CD4-positive, alpha-beta T cell treated with Interleukin-10 for 1 hour (primary cell): Measurements from ENCODE around the gene RRAD.
A peak's percentile ranks its signal among the peaks of the same experiment; 100 is the strongest.
"Not testable (repeated sequence)": the region's sequence is repeated elsewhere in the genome, so short reads cannot be mapped to it uniquely, and the experiment has no call there.

Experiments used
- DNase-seq: peaks from one replicate; pipeline ENCODE4 v3.0.0-alpha.2; 2020

Gene RRAD

GRCh38 chr16:66950437-66950836 lies 25.1 kb upstream of the RRAD start:
- DNase-seq, result no peak

- DNase-seq, result no peak
These were observed 24.1 kb upstream of the RRAD start for GRCh38 chr16:66949472-66949871.

GRCh38 chr16:66948837-66949225 lies 23.5 kb upstream of the RRAD start:
- DNase-seq, result no peak

- no peak for DNase-seq
These were observed 22.9 kb upstream of the RRAD start for GRCh38 chr16:66948134-66948836.

- DNase-seq, result peak; percentile 88
These were observed 22.1 kb upstream of the RRAD start for GRCh38 chr16:66947302-66948065.

- no peak for DNase-seq
These were observed 21.6 kb upstream of the RRAD start for GRCh38 chr16:66946974-66947301.

- DNase-seq, result no peak
These were observed 21.2 kb upstream of the RRAD start for GRCh38 chr16:66946541-66946940.

GRCh38 chr16:66945939-66946338 lies 20.6 kb upstream of the RRAD start:
- DNase-seq, result no peak

GRCh38 chr16:66944971-66945370 lies 19.6 kb upstream of the RRAD start:
- DNase-seq, result not testable (repeated sequence)

- DNase-seq, result no peak
These were observed 18.7 kb upstream of the RRAD start for GRCh38 chr16:66944054-66944441.

GRCh38 chr16:66943426-66944053 lies 18.2 kb upstream of the RRAD start:
- DNase-seq, result no peak

- DNase-seq, result no peak
These were observed 17.6 kb upstream of the RRAD start for GRCh38 chr16:66942981-66943380.

- DNase-seq, result no peak
These were observed 14.9 kb upstream of the RRAD start for GRCh38 chr16:66940236-66940635.

- DNase-seq, result no peak
These were observed 14.0 kb upstream of the RRAD start for GRCh38 chr16:66939366-66939765.

GRCh38 chr16:66937725-66938337 lies 12.5 kb upstream of the RRAD start:
- DNase-seq, result no peak

- DNase-seq, result no peak
These were observed 11.7 kb upstream of the RRAD start for GRCh38 chr16:66936889-66937554.

GRCh38 chr16:66936462-66936861 lies 11.1 kb upstream of the RRAD start:
- DNase-seq, result no peak

- DNase-seq, result no peak
These were observed 10.1 kb upstream of the RRAD start, which contains the start of gene CES2 for GRCh38 chr16:66935314-66936011. Gene CES2 (plus strand): TSS chr16:66935516. CDS start chr16:66935636, 120 bp downstream.

- not testable (repeated sequence) for DNase-seq
These were observed 9.5 kb upstream of the RRAD start for GRCh38 chr16:66934839-66935313.

GRCh38 chr16:66934138-66934838 lies 9.0 kb upstream of the RRAD start, which contains the start of gene CIAO2B:
Gene CIAO2B (minus strand): TSS chr16:66934402. CDS start chr16:66934364, 38 bp downstream.
- DNase-seq, result peak; percentile 90

GRCh38 chr16:66933776-66934137 lies 8.4 kb upstream of the RRAD start:
- DNase-seq, result no peak

GRCh38 chr16:66932076-66932475 lies 6.7 kb upstream of the RRAD start:
- DNase-seq, result no peak
